ENCODE results near the gene RPL36. TPM values are rescaled to one million over a fixed set of nuclear protein-coding genes. Genes with fewer than 3 reads are reported as not detected.

RPL36 gene
- total RNA-seq, 1 experiment from 2014 or later = 1,504 TPM

- Histone ChIP-seq H3K4me2 (ENCODE audit: low read length) (no peak overlapping the region), H3K36me3 (ENCODE audit: control insufficient read depth in 1 of 2, insufficient read depth in 2 of 2, low read length in 2 of 2) (no peaks in the 10 kb centered on the region), H3K9me3 (ENCODE audit: control insufficient read depth in 1 of 2, insufficient read depth in 1 of 2, low read depth in 1 of 2, low read length in 2 of 2) (no peaks in the 10 kb centered on the region), H2AFZ (ENCODE audit: low read depth, low read length, poor library complexity, severe bottlenecking) (no peak overlapping the region), H3K9ac (ENCODE audit: low read length) (no peak overlapping the region), H3K9me2 (ENCODE audit: insufficient read depth) (no peaks in the 10 kb centered on the region), H3K4me3 (replicated peaks in 1 of 2; ENCODE audit: low read depth in 1 of 2, low read length in 2 of 2) (no peak overlapping the region), H3K27me3 (ENCODE audit: insufficient read depth, low read length) (no peaks in the 10 kb centered on the region), H3K79me2 (ENCODE audit: insufficient read depth, low read length) (peaks cover 3% of the 10 kb centered on the region), H4K20me1 (ENCODE audit: insufficient read depth) (no peaks in the 10 kb centered on the region), H3K27ac (ENCODE audit: low read depth, low read length) (no peak overlapping the region), H3K4me1 (ENCODE audit: control insufficient read depth in 1 of 2, insufficient read depth in 2 of 2, low read length in 2 of 2) (peaks cover 12 to 36% of the 10 kb centered on the region in 2 experiments; a peak in 3 of 4 replicates)
- CTCF ChIA-PET = no interaction called here
- intact Hi-C loops (cut with micrococcal nuclease) = loop anchor here (5.0 kb wide), 2 partner anchors 138 to 638 kb away; no protein-coding TSS in a partner anchor
- ATAC-seq = no peak
- no TSS peak for BruUV-seq (replicated peaks)
- RAD21 ChIA-PET (ENCODE audit: low non-redundant PET in 1 of 2, low total read pairs in 2 of 2, uncharacterized antibody in 2 of 2, unreplicated experiment in 2 of 2) = no interaction called here
- TF ChIP-seq POLR2A (IDR thresholded peaks at IDR 0.05; ENCODE audit: borderline replicate concordance, extremely low read depth, insufficient read depth, insufficient read length) (no peak), RAD21 (IDR thresholded peaks at IDR 0.05; ENCODE audit: low read depth) (no peak), CBX3 (IDR thresholded peaks at IDR 0.05; ENCODE audit: low read depth) (no peak), ELF1 (IDR thresholded peaks at IDR 0.05; ENCODE audit: borderline replicate concordance, low read depth) (no peak), YY1 (IDR thresholded peaks at IDR 0.05; ENCODE audit: extremely low read depth, insufficient replicate concordance, low read depth, low read length) (no peak), SIN3A (IDR thresholded peaks at IDR 0.05; ENCODE audit: low read depth) (no peak), EZH2 (IDR thresholded peaks at IDR 0.05) (no peak), MAX (IDR thresholded peaks at IDR 0.05) (no peak), POLR2AphosphoS5 (IDR thresholded peaks at IDR 0.05; ENCODE audit: low read depth, low read length) (no peak), EGR1 (IDR thresholded peaks at IDR 0.05; ENCODE audit: low read depth) (no peak), CEBPB (IDR thresholded peaks at IDR 0.05; ENCODE audit: low read depth) (no peak), FOSL1 (IDR thresholded peaks at IDR 0.05; ENCODE audit: low read depth) (no peak), ZNF274 (IDR thresholded peaks at IDR 0.05; ENCODE audit: low read depth, low read length) (no peak), TCF7L2 (IDR thresholded peaks at IDR 0.05; ENCODE audit: borderline replicate concordance, extremely low read depth, insufficient read depth, insufficient read length) (no peak), JUND (IDR thresholded peaks at IDR 0.05) (no peak), SRF (IDR thresholded peaks at IDR 0.05; ENCODE audit: low read depth) (no peak), ATF3 (IDR thresholded peaks at IDR 0.05) (no peak), EZH2phosphoT487 (IDR thresholded peaks at IDR 0.05; ENCODE audit: borderline replicate concordance) (no peak), ZBTB33 (IDR thresholded peaks at IDR 0.05; ENCODE audit: extremely low read depth, insufficient replicate concordance, low read length) (no peak)
- no peak for DNase-seq (ENCODE audit: low read depth, low spot score)
- POLR2A ChIA-PET = no interaction called here
Observed at GRCh38 chr19:5684694-5685430, 5.2 kb upstream of the RPL36 start.

All from HCT116 (cell line).